Posterior vena cava (tissue), 2 donors: ENCODE measurements around the gene MANF. TPM values are rescaled to one million over a fixed set of nuclear protein-coding genes. Genes with fewer than 3 reads are reported as not detected.

Experiments used
- DNase-seq: peaks from one replicate; pipeline ENCODE4 v3.0.0-alpha.2; 2020; ENCODE audit warnings: low spot score
- intact Hi-C, 2 donors: fragments of 100-400 bp; cut with DNase I; formaldehyde crosslinking; loops; one replicate each; pipeline versions ENCODE4 v1.14.1 to v1.14.2; 2022 to 2023
- total RNA-seq, 2 donors: library from RNA; stranded (reverse); fragmentation: NEBNext Ultra II Directional; extraction: Animal tissue kit (Norgen Biotek cat#: 25700); gene quantifications; one replicate each; pipeline ENCODE4 v1.2.1, GENCODE V29; 2021
- donor health status: DM: yes; HTN: yes; CAD: no.
- donor health status: DM: yes; HTN: yes; CAD: no.

MANF gene
- total RNA-seq, 2 donors from 2014 or later: 72.6 to 79.2 TPM

GRCh38 chr3:51386159-51386851 is 1.2 kb downstream of the MANF start:
- peak; percentile 14 for DNase-seq
- intact Hi-C loops: loop anchor here in 1 of 2 donors (5.0 kb wide), 1 partner anchor 769 kb away; the partner anchor contains the start of gene MAPKAPK3

DNA sequence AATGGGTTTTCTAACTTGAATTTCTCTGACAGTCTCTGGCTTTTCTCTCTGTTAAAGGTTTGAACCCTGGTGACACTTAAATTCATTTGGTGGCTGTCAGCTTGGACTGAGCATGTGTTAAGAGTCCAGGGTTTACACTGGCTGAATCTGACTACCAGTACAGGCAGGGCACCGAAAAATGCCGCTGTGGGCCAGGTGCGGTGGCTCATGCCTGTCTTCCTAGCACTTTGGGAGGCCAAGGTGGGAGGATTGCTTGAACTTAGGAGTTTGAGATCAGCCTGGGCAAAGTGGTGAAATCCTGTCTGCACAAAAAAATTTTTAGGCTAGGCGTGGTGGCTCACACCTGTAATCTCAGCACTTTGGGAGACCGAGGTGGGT is 1.8 kb downstream of the MANF start:
- peak; percentile 70 for DNase-seq
- intact Hi-C loops: loop anchor here in 1 of 2 donors (5.0 kb wide), 1 partner anchor 770 kb away; the partner anchor contains the start of gene MAPKAPK3

DNA sequence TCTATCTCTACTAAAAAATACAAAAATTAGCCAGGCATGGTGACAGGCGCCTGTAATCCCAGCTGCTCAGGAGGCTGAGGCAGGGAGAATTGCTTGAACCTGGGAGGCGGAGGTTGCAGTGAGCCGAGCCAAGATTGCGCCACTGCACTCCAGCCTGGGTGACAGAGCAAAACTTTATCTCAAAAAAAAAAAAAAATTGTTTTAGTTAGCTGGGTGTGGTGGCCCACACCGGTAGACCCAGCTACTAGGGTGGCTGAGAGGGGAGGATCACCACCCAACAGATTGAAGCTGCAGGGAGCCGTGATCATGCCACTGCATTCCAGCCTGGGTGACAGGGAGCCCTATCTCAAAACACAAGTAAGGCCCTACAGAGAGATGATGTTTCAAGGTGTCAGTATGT is 2.2 kb downstream of the MANF start:
- peak; percentile 16 for DNase-seq
- intact Hi-C loops: loop anchor here in 1 of 2 donors (5.0 kb wide), 1 partner anchor 770 kb away; the partner anchor contains the start of gene MAPKAPK3

DNA sequence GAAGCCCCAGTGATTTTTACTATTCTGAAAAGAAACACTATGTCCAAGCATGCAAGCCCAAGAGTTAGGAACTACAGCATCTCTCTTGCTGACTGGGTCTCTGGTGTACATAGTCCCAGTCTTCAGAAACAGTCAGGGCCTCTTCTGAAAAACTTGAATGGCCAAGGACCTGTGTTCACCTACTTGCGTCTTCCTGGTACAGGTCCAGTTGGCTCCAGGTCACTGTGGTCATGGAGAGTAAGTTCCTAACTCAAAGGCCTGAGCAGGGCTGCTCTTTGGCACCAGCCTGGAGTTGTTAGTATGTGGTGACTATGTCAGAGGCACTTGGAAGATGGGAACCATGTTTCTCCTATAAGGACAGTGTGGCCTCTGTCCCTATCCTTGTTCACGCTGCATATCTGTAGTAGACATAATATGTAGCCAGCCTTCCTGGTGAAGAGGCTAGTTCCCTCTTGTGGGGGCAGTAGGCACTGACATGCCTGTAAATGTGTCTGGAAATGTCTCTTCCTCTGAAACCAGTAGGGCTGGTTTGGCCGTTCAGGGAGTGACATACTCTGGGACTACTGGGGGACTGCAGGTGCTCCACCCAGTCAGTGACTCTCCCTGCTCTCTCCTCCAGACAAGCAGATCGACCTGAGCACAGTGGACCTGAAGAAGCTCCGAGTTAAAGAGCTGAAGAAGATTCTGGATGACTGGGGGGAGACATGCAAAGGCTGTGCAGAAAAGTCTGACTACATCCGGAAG is 3.4 kb downstream of the MANF start:
- intact Hi-C loops: loop anchor here in 1 of 2 donors (5.0 kb wide), 1 partner anchor 771 kb away; the partner anchor contains the start of gene MAPKAPK3
- no peak for DNase-seq

GRCh38 chr3:51389423-51390183 is 4.5 kb downstream of the MANF start:
- peak; percentile 79 for DNase-seq
- intact Hi-C loops: loop anchor here in 1 of 2 donors (5.0 kb wide), 1 partner anchor 772 kb away; the partner anchor contains the start of gene MAPKAPK3

- DNase-seq: peak; percentile 78
- intact Hi-C loops: no loop called here
These were observed 5.4 kb downstream of the MANF start for GRCh38 chr3:51390246-51391074.

- intact Hi-C loops: no loop called here
- peak; percentile 100 for DNase-seq
These were observed 6.0 kb downstream of the MANF start, which contains the start of gene RBM15B for GRCh38 chr3:51391075-51391565. Gene RBM15B, plus strand, starts transcription at chr3:51391285. Its CDS starts 115 bp downstream, at chr3:51391400.

- intact Hi-C loops: no loop called here
- peak; percentile 86 for DNase-seq
These were observed 6.7 kb downstream of the MANF start for GRCh38 chr3:51391566-51392354.

DNA sequence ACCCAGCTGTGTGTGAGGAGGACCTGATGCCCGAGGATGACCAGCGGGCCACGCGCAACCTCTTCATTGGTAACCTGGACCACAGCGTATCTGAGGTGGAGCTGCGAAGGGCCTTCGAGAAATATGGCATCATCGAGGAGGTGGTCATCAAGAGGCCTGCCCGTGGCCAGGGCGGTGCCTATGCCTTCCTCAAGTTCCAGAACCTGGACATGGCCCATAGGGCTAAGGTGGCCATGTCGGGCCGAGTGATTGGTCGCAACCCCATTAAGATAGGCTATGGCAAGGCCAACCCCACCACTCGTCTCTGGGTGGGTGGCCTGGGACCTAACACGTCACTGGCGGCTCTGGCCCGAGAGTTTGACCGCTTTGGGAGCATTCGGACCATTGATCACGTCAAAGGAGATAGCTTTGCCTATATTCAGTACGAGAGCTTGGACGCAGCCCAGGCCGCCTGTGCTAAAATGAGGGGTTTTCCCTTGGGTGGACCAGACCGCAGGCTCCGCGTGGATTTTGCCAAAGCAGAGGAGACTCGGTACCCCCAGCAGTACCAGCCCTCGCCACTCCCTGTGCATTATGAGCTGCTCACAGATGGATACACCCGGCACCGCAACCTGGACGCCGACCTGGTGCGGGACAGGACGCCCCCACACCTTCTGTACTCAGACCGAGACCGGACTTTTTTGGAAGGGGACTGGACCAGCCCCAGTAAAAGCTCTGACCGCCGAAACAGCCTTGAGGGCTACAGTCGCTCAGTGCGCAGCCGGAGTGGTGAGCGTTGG is 7.5 kb downstream of the MANF start:
- intact Hi-C loops: no loop called here
- DNase-seq: peak; percentile 81

- DNase-seq: peak; percentile 53
- intact Hi-C loops: no loop called here
These were observed 8.0 kb downstream of the MANF start for GRCh38 chr3:51393134-51393495.

- intact Hi-C loops: no loop called here
These were observed 8.5 kb downstream of the MANF start for GRCh38 chr3:51393564-51393963.

DNA sequence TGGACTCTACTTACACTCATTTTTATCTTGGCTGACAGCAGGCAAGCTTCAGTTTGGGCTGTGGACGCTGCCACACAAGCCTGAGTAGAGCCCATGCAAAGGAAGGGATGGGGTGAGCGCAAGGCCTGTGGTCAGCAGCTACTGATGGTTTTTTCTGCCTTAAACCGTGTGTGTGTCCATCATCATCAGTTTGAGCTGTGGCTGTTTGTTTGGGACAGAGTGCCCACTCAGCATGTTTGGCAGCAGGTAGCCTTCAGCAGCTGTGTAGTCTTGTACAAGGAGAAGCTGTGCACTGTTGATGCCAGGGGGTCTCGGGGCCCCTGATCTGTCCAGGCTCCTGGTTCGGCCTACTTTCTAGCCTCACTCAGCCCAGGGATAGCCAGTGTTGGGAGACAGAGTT is 9.4 kb downstream of the MANF start:
- intact Hi-C loops: no loop called here
- DNase-seq: no peak

More at GRCh38 chr3:51393564-51393963, 8.5 kb downstream of the MANF start:
- peak; percentile 64 for DNase-seq

- DNase-seq: no peak
- intact Hi-C loops: no loop called here
These were observed 10.6 kb downstream of the MANF start for GRCh38 chr3:51395493-51396213.

DNA sequence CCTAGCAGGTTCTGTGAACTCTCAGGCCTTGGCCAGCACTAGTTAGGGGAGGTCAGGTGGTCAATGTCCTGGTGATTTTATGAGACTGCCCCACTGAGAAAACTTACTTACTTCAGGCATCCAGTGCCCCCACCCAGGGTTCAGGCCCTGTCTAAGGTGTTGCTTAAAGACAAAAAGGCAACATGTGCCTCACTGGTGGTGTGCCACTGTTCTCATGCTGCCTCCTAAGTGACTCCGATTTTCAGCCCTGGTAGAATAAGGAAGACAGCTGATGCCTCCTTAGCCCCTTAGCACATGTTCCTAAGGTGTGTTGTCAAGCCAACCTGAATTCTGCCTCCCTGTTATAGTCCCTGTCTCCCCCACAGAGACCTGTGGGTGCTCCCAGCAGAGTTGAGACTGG is 11.3 kb downstream of the MANF start:
- intact Hi-C loops: no loop called here
- DNase-seq: no peak

DNA sequence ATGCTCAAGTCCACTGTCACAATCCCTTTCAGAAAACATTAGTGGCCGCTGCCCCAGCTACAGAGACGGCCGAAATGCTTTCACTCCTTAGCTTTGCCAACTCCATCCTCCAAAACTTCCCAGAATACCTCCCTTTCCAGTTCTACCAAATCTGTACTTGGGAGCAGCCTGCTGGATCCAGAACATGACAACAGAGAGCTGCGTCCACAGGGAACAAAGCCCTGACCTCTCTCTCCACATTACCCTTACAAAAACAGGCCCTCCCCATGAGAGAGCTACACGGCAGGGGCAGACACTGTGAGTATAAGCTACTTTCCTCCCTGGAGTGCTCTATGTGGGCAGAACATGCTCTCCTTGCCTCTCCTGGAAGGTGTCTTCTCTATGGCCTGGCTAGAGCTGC is 12.3 kb downstream of the MANF start:
- DNase-seq: no peak
- intact Hi-C loops: no loop called here

DNA sequence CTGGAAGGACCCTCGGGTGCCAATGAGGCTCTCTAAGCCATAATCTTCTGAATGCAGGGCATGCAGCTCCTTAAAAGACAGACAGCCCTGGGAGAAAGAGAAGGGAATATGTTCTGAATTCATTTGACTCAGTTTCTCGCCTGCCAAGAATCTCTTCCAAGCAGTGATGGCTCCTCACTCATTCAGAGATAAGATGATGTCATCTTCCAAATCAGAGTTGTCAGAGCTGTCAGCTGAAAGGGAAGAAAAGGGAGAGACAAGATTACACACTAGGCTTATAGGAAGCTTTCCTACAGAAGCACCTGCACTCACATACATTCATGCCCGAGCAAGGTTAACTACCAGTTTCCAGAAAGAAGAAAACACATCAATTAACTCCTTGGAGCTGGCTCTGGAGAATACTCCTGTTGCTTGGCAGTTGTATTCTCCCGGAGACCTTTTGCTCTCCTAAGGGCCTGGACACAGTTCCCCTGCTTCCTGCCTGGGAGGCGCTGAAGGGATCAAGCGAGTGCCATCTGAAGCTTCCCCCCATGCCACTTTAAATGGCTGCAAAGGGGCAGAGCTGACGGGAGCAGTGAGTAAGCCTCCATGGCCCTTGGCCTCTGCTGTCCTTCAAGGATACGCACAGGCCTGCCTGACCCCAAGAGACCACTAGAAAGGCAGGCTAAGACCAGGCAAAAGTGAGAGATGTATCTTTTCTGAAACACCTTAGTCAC is 13.7 kb downstream of the MANF start:
- intact Hi-C loops: no loop called here

More for the DNA sequence above, 13.7 kb downstream of the MANF start:
- no peak for DNase-seq
